ENCODE measurements around the gene PCDHA10.
"Not testable (repeated sequence)": the region's sequence is repeated elsewhere in the genome, so short reads cannot be mapped to it uniquely, and the experiment has no call there.

Gene PCDHA10

GRCh38 chr5:140833993-140834392 lies 21.7 kb upstream of the PCDHA10 start, which contains the start of gene PCDHA7:
TSS of gene PCDHA7 (plus strand) at chr5:140834269. CDS start at chr5:140834384, 115 bp downstream.
- Mint-ChIP-seq H3K9me3 (peaks cover 53% of the 10 kb centered on the region), H3K27ac (no peak within 1 kb of the TSS), H3K4me1 (no peaks in the 10 kb centered on the region), H3K27me3 (ENCODE audit: low read depth) (no peaks in the 10 kb centered on the region), H3K4me3 (no peak within 1 kb of the TSS), H3K36me3 (ENCODE audit: low read depth) (peaks cover 85% of the 10 kb centered on the region)
- no peak for TF ChIP-seq CTCF (IDR thresholded peaks at IDR 0.05; ENCODE audit: unreplicated experiment in 3 of 3)

- H3K27me3 Mint-ChIP-seq (ENCODE audit: low read depth); H3K4me1 Mint-ChIP-seq; H3K4me3 Mint-ChIP-seq; H3K27ac Mint-ChIP-seq: not testable (repeated sequence)
- Mint-ChIP-seq H3K36me3 (ENCODE audit: low read depth) (peaks cover 84% of the 10 kb centered on the region), H3K9me3 (peaks cover 52% of the 10 kb centered on the region)
These were observed 21.2 kb upstream of the PCDHA10 start for GRCh38 chr5:140834439-140835008.

- Mint-ChIP-seq H3K27me3 (ENCODE audit: low read depth) (no peaks in the 10 kb centered on the region), H3K9me3 (peaks cover 61% of the 10 kb centered on the region), H3K4me3 (no peak overlapping the region), H3K4me1 (no peaks in the 10 kb centered on the region), H3K36me3 (ENCODE audit: low read depth) (peaks cover 89% of the 10 kb centered on the region), H3K27ac (no peak overlapping the region)
- no peak for TF ChIP-seq CTCF (IDR thresholded peaks at IDR 0.05; ENCODE audit: unreplicated experiment in 3 of 3)
These were observed 19.8 kb upstream of the PCDHA10 start for GRCh38 chr5:140835622-140836510.

GRCh38 chr5:140840978-140841962 lies 14.4 kb upstream of the PCDHA10 start, which contains the start of gene PCDHA8:
TSS of gene PCDHA8 (plus strand) at chr5:140841187. CDS start at chr5:140841322, 135 bp downstream.
- H3K9me3 Mint-ChIP-seq = peaks cover 48% of the 10 kb centered on the region
- no peak within 1 kb of the TSS for H3K27ac Mint-ChIP-seq
- TF ChIP-seq CTCF (IDR thresholded peaks at IDR 0.05; ENCODE audit: unreplicated experiment in 3 of 3) = no peak
- H3K27me3 Mint-ChIP-seq (ENCODE audit: low read depth) = no peaks in the 10 kb centered on the region
- H3K4me1 Mint-ChIP-seq = no peaks in the 10 kb centered on the region
- peaks cover 84% of the 10 kb centered on the region for H3K36me3 Mint-ChIP-seq (ENCODE audit: low read depth)
- H3K4me3 Mint-ChIP-seq = no peak within 1 kb of the TSS

GRCh38 chr5:140842798-140843733 lies 12.6 kb upstream of the PCDHA10 start:
- no peak overlapping the region for H3K27ac Mint-ChIP-seq
- no peak for TF ChIP-seq CTCF (IDR thresholded peaks at IDR 0.05; ENCODE audit: unreplicated experiment in 3 of 3)
- no peaks in the 10 kb centered on the region for H3K27me3 Mint-ChIP-seq (ENCODE audit: low read depth)
- H3K4me1 Mint-ChIP-seq = no peaks in the 10 kb centered on the region
- peaks cover 86% of the 10 kb centered on the region for H3K36me3 Mint-ChIP-seq (ENCODE audit: low read depth)
- peaks cover 56% of the 10 kb centered on the region for H3K9me3 Mint-ChIP-seq
- H3K4me3 Mint-ChIP-seq = no peak overlapping the region

GRCh38 chr5:140848139-140849102 lies 7.3 kb upstream of the PCDHA10 start, which contains the start of gene PCDHA9:
TSS of gene PCDHA9 (plus strand) at chr5:140848382. CDS start at chr5:140848496, 114 bp downstream.
- H3K4me1 Mint-ChIP-seq; H3K27me3 Mint-ChIP-seq (ENCODE audit: low read depth); H3K27ac Mint-ChIP-seq; H3K4me3 Mint-ChIP-seq: not testable (repeated sequence)
- Mint-ChIP-seq H3K36me3 (ENCODE audit: low read depth) (peaks cover 78% of the 10 kb centered on the region), H3K9me3 (peaks cover 54% of the 10 kb centered on the region)

GRCh38 chr5:140849831-140850634 lies 5.7 kb upstream of the PCDHA10 start:
- peaks cover 54% of the 10 kb centered on the region for H3K9me3 Mint-ChIP-seq
- not testable (repeated sequence) for H3K27ac Mint-ChIP-seq; H3K4me1 Mint-ChIP-seq; H3K4me3 Mint-ChIP-seq; H3K27me3 Mint-ChIP-seq (ENCODE audit: low read depth)
- H3K36me3 Mint-ChIP-seq (ENCODE audit: low read depth) = peaks cover 73% of the 10 kb centered on the region
